SU-DHL-6 (cell line): Measurements from ENCODE around the gene ZC3H12C.

ENCODE experiments used
- H2AFZ ChIP-seq: fragments of 200-600 bp; sonication (generic); 2 replicates; pipeline ENCODE4 v1.6.1; 2014; ENCODE audit warnings: low read depth, mild to moderate bottlenecking, moderate library complexity, mixed read lengths, antibody characterized with exemption, low read length; ENCODE audit not compliant: severe bottlenecking
- H3F3A ChIP-seq: fragments of 200-600 bp; shearing (Covaris generic); 2 replicates; pipeline ENCODE4 v1.6.0; 2016; ENCODE audit warnings: antibody characterized with exemption, mild to moderate bottlenecking; ENCODE audit not compliant: insufficient read depth
- H3K27ac ChIP-seq: fragments of 200-600 bp; sonication (generic); 2 replicates; pipeline ENCODE4 v1.5.1; 2016; ENCODE audit warnings: low read depth, mild to moderate bottlenecking, low read length, moderate library complexity, mixed read lengths
- H3K27me3 ChIP-seq: fragments of 200-600 bp; sonication (generic), shearing (Covaris generic); 2 replicates; pipeline ENCODE4 v1.6.0; 2014; ENCODE audit warnings: mild to moderate bottlenecking, low read length
- H3K36me3 ChIP-seq: fragments of 200-600 bp; sonication (generic); 2 replicates; pipeline ENCODE4 v1.6.1; 2014; ENCODE audit warnings: mild to moderate bottlenecking, low read length, mixed read lengths
- H3K4me2 ChIP-seq: fragments of 300-600, 200-600 bp; shearing (Covaris generic), sonication (generic); 2 replicates; pipeline ENCODE4 v1.6.0; 2014; ENCODE audit warnings: low read length, low read depth, mild to moderate bottlenecking; ENCODE audit not compliant: poor library complexity, severe bottlenecking
- H3K4me3 ChIP-seq: fragments of 200-600 bp; sonication (generic); 2 replicates; pipeline ENCODE4 v1.5.1; 2014; ENCODE audit warnings: antibody characterized with exemption, low read length, mild to moderate bottlenecking, mixed read lengths; ENCODE audit not compliant: insufficient read depth, poor library complexity, severe bottlenecking
- H3K79me2 ChIP-seq: fragments of 200-600 bp; sonication (generic); 2 replicates; pipeline ENCODE4 v1.6.1; 2014; ENCODE audit warnings: mild to moderate bottlenecking, low read length, moderate library complexity; ENCODE audit not compliant: insufficient read depth
- H3K9ac ChIP-seq: fragments of 200-600 bp; sonication (generic); 2 replicates; pipeline ENCODE4 v1.7.0; 2014; ENCODE audit warnings: mild to moderate bottlenecking, low read length
- H3K9me2 ChIP-seq: fragments of 200-600 bp; sonication (generic); replicated peaks from 2 replicates; pipeline ENCODE4 v1.6.1; 2014; ENCODE audit warnings: low read length; ENCODE audit not compliant: insufficient read depth
- H3K9me3 ChIP-seq: fragments of 200-600 bp; sonication (generic); 2 replicates; pipeline ENCODE4 v1.6.1; 2014; ENCODE audit warnings: low read length, mixed read lengths; ENCODE audit not compliant: insufficient read depth
- H4K20me1 ChIP-seq: fragments of 200-600 bp; sonication (generic); 2 replicates; pipeline ENCODE4 v1.6.1; 2014; ENCODE audit warnings: low read depth, mild to moderate bottlenecking, antibody characterized with exemption, low read length, moderate library complexity, mixed read lengths
- EZH2phosphoT487 ChIP-seq: fragments of 200-600 bp; sonication (generic), shearing (Covaris generic); conservative IDR thresholded peaks from 2 replicates; pipeline ENCODE4 v1.6.1; 2018; ENCODE audit warnings: mild to moderate bottlenecking, antibody characterized with exemption, low read length, moderate library complexity, mixed read lengths
- TF ChIP-seq, protein P1 (sequence below): fragments of 200-600 bp; sonication (generic); IDR thresholded peaks from one replicate; pipeline ENCODE4 v1.5.1; 2017; ENCODE audit warnings: antibody characterized with exemption, mild to moderate bottlenecking, low read length, moderate library complexity; ENCODE audit not compliant: insufficient read depth, poor library complexity, severe bottlenecking

ZC3H12C gene

DNA sequence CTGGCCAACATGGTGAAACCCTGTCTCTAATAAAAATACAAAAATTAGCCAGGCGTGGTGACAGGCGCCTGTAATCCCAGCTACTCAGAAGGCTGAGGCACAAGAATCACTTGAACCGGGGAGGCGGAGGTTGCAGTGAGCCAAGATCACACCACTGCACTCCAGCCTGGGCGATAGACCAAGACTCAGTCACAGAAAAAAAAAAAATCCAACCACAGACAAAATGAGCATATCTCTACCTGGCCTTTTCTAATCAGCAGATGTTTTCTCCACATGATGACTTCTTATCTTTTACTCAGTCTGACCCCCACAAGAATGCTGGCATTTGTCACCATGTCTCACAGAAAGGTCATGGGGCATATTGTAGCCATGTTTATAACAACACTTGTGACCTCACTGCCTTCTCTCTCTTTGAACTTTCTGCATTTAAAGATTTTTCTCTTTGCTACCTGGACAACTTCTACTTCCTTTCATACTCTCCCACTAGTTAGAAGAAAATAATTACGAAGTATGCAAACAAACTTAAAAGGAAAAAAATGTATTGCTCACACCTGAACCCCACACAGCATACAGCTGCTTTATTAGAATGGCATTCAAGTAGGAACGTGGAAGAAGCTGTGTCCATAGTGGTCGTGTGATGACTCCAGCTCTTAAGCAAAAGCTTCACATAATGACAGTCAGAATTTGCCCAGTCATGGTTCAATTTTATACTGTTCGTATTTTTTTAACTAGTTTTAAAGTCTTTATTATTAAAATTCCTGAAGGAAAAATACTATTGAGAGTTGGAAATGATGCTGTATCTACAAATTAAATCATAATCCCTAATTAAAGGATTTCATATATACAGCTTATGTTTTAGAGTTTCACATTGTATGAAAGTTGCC lies 65.4 kb downstream of the ZC3H12C start:
- no peaks in the 10 kb centered on the region for H4K20me1 ChIP-seq
- H3K4me2 ChIP-seq = no peak overlapping the region
- no peaks in the 10 kb centered on the region for H3F3A ChIP-seq
- no peak overlapping the region for H3K9ac ChIP-seq
- TF ChIP-seq EZH2phosphoT487 = no peak
- TF ChIP-seq, protein P1, sequence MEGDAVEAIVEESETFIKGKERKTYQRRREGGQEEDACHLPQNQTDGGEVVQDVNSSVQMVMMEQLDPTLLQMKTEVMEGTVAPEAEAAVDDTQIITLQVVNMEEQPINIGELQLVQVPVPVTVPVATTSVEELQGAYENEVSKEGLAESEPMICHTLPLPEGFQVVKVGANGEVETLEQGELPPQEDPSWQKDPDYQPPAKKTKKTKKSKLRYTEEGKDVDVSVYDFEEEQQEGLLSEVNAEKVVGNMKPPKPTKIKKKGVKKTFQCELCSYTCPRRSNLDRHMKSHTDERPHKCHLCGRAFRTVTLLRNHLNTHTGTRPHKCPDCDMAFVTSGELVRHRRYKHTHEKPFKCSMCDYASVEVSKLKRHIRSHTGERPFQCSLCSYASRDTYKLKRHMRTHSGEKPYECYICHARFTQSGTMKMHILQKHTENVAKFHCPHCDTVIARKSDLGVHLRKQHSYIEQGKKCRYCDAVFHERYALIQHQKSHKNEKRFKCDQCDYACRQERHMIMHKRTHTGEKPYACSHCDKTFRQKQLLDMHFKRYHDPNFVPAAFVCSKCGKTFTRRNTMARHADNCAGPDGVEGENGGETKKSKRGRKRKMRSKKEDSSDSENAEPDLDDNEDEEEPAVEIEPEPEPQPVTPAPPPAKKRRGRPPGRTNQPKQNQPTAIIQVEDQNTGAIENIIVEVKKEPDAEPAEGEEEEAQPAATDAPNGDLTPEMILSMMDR = no peak
- H3K9me2 ChIP-seq = no peaks in the 10 kb centered on the region
- no peaks in the 10 kb centered on the region for H3K27me3 ChIP-seq
- no peak overlapping the region for H2AFZ ChIP-seq
- no peak overlapping the region for H3K4me3 ChIP-seq
- H3K36me3 ChIP-seq = no peaks in the 10 kb centered on the region
- no peaks in the 10 kb centered on the region for H3K79me2 ChIP-seq
- H3K9me3 ChIP-seq = no peaks in the 10 kb centered on the region
- no peak overlapping the region for H3K27ac ChIP-seq

DNA sequence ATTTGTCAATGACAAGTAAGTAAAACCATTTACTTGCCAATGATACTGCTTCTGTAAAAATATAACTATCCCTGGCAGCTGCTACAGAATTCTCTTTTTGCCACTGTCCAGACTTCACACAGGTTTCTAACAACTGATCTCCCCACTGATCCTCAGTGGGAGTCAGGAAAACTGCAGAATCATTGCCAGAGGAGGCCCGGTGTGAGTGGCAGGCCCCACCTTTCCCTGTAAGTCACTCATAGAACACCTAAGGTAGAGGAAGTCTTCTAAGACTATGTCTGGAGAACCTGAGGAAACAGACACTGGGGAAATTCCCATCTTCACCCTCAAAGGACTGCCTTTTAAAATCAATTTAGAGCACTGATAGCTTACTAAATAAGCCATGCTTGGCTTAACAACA lies 66.3 kb downstream of the ZC3H12C start:
- H3K79me2 ChIP-seq = no peaks in the 10 kb centered on the region
- H2AFZ ChIP-seq = no peak overlapping the region
- H3K27me3 ChIP-seq = no peaks in the 10 kb centered on the region
- H3K27ac ChIP-seq = no peak overlapping the region
- TF ChIP-seq, protein P1 = no peak
- TF ChIP-seq EZH2phosphoT487 = no peak
- no peaks in the 10 kb centered on the region for H4K20me1 ChIP-seq
- no peaks in the 10 kb centered on the region for H3K9me3 ChIP-seq
- no peak overlapping the region for H3K4me2 ChIP-seq
- no peaks in the 10 kb centered on the region for H3K9me2 ChIP-seq
- H3K36me3 ChIP-seq = no peaks in the 10 kb centered on the region
- H3K9ac ChIP-seq = no peak overlapping the region
- H3K4me3 ChIP-seq = no peak overlapping the region
- no peaks in the 10 kb centered on the region for H3F3A ChIP-seq

DNA sequence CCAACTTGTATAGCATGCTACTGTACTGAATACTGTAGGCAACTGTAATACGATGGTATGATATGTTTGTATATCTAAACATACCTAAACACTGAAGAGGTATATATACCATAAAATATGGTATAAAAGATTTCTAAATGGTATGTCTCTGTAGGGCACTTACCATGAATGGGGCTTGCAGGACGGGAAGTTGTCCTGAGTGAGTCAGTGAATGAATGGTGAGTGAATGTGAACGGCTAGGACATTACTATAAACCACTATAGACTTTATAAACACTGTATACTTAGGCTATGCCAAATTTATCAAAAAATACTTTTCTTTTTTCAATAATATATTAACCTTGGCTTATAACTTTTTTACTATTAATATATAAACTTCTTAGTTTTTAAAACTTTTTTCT lies 66.8 kb downstream of the ZC3H12C start:
- Histone ChIP-seq H3K9ac (no peak overlapping the region), H3F3A (no peaks in the 10 kb centered on the region), H3K9me3 (no peaks in the 10 kb centered on the region), H3K27me3 (no peaks in the 10 kb centered on the region), H3K79me2 (no peaks in the 10 kb centered on the region), H3K9me2 (no peaks in the 10 kb centered on the region), H3K4me2 (no peak overlapping the region), H2AFZ (no peak overlapping the region), H3K27ac (no peak overlapping the region), H3K36me3 (no peaks in the 10 kb centered on the region), H3K4me3 (no peak overlapping the region), H4K20me1 (no peaks in the 10 kb centered on the region)
- TF ChIP-seq, protein P1 = no peak
- TF ChIP-seq EZH2phosphoT487 = no peak
